Activated CD4-positive, alpha-beta memory T cell treated with anti-CD3 and anti-CD28 coated beads for 36 hours (primary cell): ENCODE measurements around the gene DDX59. TPM values are rescaled to one million over a fixed set of nuclear protein-coding genes. Genes with fewer than 3 reads are reported as not detected.

Source experiments
- CTCF ChIA-PET: fragments of 350-600 bp; sonication (Branson Sonifier 250); formaldehyde crosslinking; loops from one replicate; lab custom pipeline; 2021; ENCODE audit warnings: antibody characterized with exemption, inconsistent platforms; lab: Charles Lee
- POLR2A ChIA-PET: fragments of 350-600 bp; sonication (Branson Sonifier 250); formaldehyde crosslinking; loops from one replicate; lab custom pipeline; 2021; ENCODE audit warnings: antibody characterized with exemption; lab: Charles Lee
- DNase-seq: peaks from one replicate; pipeline ENCODE4 v3.0.0-alpha.2; 2020
- H3K27ac Mint-ChIP-seq: one replicate; pipeline ENCODE4 v1.8.0; 2021; ENCODE audit warnings: mixed read lengths
- H3K27me3 Mint-ChIP-seq: one replicate; pipeline ENCODE4 v1.8.0; 2021; ENCODE audit warnings: mixed read lengths
- H3K36me3 Mint-ChIP-seq: one replicate; pipeline ENCODE4 v1.8.0; 2021; ENCODE audit warnings: mixed read lengths
- H3K4me1 Mint-ChIP-seq: one replicate; pipeline ENCODE4 v1.8.0; 2021; ENCODE audit warnings: low read depth, mixed read lengths
- H3K4me3 Mint-ChIP-seq: one replicate; pipeline ENCODE4 v1.8.0; 2021; ENCODE audit warnings: mild to moderate bottlenecking, mixed read lengths
- H3K9me3 Mint-ChIP-seq: one replicate; pipeline ENCODE4 v1.8.0; 2021; ENCODE audit warnings: mixed read lengths
- intact Hi-C: fragments of 100-400 bp; cut with micrococcal nuclease; formaldehyde crosslinking; loops from one replicate; pipeline ENCODE4 v1.15.1; 2023
- total RNA-seq, 2 experiments: library from RNA; stranded (reverse); gene quantifications; one replicate each; pipeline ENCODE4 v1.2.3, GENCODE V29; 2021

DDX59 gene
- 10 to 100 TPM; 19.4 to 23.4 TPM for total RNA-seq

DNA sequence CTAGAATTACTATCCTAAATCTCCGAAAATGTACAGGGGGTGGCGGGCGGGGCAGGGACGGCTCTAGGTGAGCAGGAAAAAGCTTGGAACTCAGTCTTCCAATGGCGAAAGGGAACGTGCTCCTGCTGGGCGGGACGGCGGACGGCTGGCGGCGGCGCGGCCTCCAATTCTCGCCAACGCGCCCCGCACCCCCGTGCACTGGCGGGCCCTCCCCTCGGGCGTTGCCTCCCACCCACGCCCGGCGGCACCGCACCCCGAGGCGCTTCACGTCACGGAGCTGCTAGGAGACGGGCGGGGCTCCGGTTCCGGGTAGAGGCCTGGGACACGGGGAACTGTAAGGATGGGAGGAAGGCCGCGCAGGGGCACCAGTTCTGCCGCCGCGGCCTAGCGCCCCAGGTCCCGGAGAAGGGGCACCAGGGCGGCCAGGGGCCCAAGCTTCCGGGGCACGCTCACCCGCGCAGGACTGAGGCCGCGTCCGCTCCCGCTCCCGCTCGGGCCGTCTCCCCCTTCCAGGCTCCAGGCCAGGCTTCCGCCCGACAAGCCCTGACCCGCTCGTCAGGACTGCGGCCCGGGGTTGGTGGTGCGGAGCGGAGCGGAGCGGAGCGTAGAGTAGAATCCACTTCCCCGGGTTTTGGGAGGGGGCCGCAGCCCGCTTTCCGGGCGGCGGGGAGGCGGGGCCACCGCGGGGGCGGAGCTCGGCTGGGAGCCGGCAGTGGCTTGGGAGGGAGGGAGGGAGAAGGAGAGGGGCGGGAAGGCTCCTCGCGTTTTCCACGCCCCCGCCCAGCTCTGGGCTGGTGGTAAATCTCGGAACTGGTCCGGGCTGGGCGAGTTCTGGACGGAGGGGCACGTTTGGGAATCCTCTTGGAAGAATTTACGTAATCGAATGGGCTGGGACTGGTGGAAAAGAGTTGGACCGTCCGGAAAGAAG, at the start of gene DDX59:
Gene DDX59, minus strand, starts transcription at position 594 of the 928 bp plus-strand sequence. CDS start 3,167 bp downstream, outside the sequence.
- POLR2A ChIA-PET, result interaction anchor here (0.6 to 2.4 kb wide), 14 partner anchors 9 to 445 kb away, joined by 3 to 27 read pairs (median 4); partner anchors contain the start of genes CAMSAP2 and KIF14
- H3K4me1 Mint-ChIP-seq, result peaks cover 36% of the 10 kb centered on the region
- H3K36me3 Mint-ChIP-seq, result peaks cover 5% of the 10 kb centered on the region
- intact Hi-C loops, result loop anchor here (1.0 to 5.0 kb wide), 5 partner anchors 41 to 348 kb away; partner anchors contain the start of genes CAMSAP2 and KIF14
- peak within 1 kb of the TSS; percentile 95 for H3K27ac Mint-ChIP-seq
- CTCF ChIA-PET, result interaction anchor here (1.0 to 5.0 kb wide), 9 partner anchors 10 to 310 kb away, joined by 3 to 63 read pairs (median 4); no protein-coding TSS in a partner anchor
- DNase-seq, result peak; percentile 95
- no peaks in the 10 kb centered on the region for H3K9me3 Mint-ChIP-seq
- no peaks in the 10 kb centered on the region for H3K27me3 Mint-ChIP-seq
- peak within 1 kb of the TSS; percentile 92 for H3K4me3 Mint-ChIP-seq

DNA sequence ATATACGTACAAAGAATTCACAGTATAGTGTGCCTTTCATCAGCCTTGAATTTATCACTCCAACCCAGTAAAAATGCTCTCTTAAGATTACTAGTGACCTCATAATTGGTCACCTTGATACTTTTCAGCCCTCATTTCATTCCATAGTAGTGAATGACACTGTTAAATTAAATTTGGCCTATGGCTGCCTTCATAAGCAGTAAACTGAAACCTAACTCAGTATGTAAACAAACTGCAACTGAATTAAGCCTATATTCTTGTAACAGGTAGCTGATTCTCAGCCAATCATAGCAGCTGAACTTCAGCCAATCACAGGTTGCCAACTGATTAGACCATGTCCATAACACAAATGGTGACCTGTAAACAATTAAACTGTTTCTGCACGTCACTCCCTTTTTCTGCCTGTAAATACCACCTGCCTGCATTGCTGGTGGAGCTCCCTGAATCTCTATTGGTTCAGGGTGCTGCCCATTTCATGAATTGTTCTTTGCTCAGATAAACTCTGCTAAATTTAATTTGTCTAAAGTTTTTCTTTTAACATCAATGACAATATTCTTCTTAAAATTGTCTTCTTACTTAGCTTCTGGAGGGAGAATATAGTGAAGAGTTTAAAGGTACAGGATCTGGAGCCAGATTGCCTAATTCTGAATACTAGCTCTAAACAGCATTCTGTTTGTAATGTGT, 44.9 kb upstream of the DDX59 start:
- DNase-seq, result no peak
- intact Hi-C loops, result no loop called here
- Mint-ChIP-seq H3K27ac (no peak overlapping the region), H3K4me3 (no peak overlapping the region), H3K9me3 (no peaks in the 10 kb centered on the region), H3K27me3 (peaks cover 13% of the 10 kb centered on the region), H3K36me3 (no peaks in the 10 kb centered on the region), H3K4me1 (no peaks in the 10 kb centered on the region)
- ChIA-PET POLR2A (interaction anchor here (1.1 kb wide), 1 partner anchor 45 kb away, joined by 3 read pairs; the partner anchor contains the start of gene DDX59), CTCF (interaction anchor here (1.3 kb wide), 1 partner anchor 94 kb away, joined by 3 read pairs; no protein-coding TSS in a partner anchor)

DNA sequence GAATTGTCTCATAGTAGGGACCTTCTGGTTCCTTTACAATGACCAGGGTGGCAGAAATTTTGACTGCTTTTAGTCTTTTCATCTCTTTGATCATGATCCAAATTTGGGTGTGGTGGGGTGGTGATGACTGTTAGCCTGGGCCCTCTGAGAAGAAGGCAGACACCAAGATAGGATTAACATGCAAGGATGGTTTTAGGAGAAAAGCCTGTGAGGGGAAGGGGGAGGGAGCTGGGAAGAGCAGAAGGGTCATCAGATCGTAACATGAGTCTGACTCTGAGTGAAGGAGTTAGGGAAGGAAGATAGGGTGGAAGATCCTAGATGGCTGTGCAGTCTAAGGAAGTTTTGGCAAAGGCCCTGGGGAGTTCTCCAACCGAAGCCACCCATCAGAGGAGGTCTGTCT, 40.5 kb upstream of the DDX59 start:
- H3K27ac Mint-ChIP-seq, result no peak overlapping the region
- ChIA-PET CTCF (no interaction called here), POLR2A (no interaction called here)
- no peaks in the 10 kb centered on the region for H3K36me3 Mint-ChIP-seq
- H3K9me3 Mint-ChIP-seq, result no peaks in the 10 kb centered on the region
- H3K4me3 Mint-ChIP-seq, result no peak overlapping the region
- intact Hi-C loops, result no loop called here
- DNase-seq, result no peak
- H3K4me1 Mint-ChIP-seq, result no peaks in the 10 kb centered on the region
- no peaks in the 10 kb centered on the region for H3K27me3 Mint-ChIP-seq

DNA sequence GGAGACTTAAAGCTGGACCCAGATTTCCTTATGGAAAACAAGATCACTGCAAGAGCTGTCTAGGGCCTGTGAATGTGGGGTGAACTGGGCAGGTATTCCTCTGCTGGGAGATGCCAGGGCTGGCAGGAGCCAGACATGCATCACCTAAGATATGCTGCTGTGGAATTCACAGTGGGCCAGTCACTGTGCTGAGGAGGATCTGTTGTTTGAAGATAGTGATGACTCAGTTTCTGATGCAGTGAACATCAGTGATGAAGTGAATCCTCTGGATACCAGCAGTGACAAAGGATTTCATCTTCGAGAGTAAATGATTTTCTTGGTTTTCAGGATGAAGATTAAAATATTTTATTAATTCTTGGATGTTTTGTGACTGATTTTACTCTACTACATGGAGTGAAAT, 39.1 kb upstream of the DDX59 start:
- Mint-ChIP-seq H3K27me3 (no peaks in the 10 kb centered on the region), H3K4me1 (no peaks in the 10 kb centered on the region), H3K9me3 (no peaks in the 10 kb centered on the region), H3K4me3 (no peak overlapping the region), H3K27ac (no peak overlapping the region), H3K36me3 (no peaks in the 10 kb centered on the region)
- intact Hi-C loops, result no loop called here
- POLR2A ChIA-PET, result no interaction called here
- CTCF ChIA-PET, result no interaction called here
- no peak for DNase-seq

DNA sequence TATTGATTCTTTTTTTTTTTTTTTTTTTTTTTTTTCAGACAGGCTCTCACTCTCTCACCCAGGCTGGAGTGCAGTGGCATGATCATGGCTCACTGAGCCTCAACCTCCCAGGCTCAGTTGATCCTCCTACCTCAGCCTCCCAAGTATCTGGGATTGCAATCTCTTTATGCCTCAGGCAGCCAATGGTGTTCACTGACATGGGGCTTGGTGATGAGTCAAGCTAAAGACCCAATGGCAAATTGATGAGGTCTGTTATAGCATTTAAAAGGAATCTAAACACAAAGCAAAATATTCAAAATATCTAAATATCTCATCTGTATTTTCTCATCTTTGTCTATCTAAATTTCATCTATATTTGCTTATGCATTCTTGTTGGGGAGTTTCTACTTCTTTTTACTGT, 38.5 kb upstream of the DDX59 start:
- H3K9me3 Mint-ChIP-seq, result no peaks in the 10 kb centered on the region
- DNase-seq, result no peak
- CTCF ChIA-PET, result no interaction called here
- POLR2A ChIA-PET, result no interaction called here
- no peak overlapping the region for H3K4me3 Mint-ChIP-seq
- H3K27me3 Mint-ChIP-seq, result no peaks in the 10 kb centered on the region
- intact Hi-C loops, result no loop called here
- H3K27ac Mint-ChIP-seq, result no peak overlapping the region
- H3K4me1 Mint-ChIP-seq, result no peaks in the 10 kb centered on the region
- H3K36me3 Mint-ChIP-seq, result no peaks in the 10 kb centered on the region

DNA sequence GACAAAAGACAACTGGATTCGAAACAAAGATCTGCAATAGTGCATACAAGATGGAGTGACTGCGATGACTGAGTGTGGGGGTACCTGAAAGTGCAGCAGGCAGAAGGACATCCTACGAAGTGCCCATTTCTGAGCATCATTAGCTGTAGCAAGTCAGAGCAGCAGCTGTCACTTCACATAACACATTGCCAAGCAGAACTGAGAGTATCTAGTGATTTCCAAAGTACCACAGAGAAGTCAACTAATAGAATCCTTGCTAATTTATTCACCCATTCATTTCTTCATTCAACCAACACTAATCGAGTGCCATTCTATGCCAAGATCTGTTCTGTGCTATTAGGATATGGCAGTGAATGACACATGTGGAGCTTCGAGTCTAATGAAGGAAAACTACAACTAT, 37.4 kb upstream of the DDX59 start:
- intact Hi-C loops, result no loop called here
- POLR2A ChIA-PET, result no interaction called here
- CTCF ChIA-PET, result no interaction called here
- Mint-ChIP-seq H3K36me3 (no peaks in the 10 kb centered on the region), H3K27me3 (no peaks in the 10 kb centered on the region), H3K9me3 (no peaks in the 10 kb centered on the region), H3K27ac (no peak overlapping the region), H3K4me3 (no peak overlapping the region), H3K4me1 (no peaks in the 10 kb centered on the region)
- no peak for DNase-seq

DNA sequence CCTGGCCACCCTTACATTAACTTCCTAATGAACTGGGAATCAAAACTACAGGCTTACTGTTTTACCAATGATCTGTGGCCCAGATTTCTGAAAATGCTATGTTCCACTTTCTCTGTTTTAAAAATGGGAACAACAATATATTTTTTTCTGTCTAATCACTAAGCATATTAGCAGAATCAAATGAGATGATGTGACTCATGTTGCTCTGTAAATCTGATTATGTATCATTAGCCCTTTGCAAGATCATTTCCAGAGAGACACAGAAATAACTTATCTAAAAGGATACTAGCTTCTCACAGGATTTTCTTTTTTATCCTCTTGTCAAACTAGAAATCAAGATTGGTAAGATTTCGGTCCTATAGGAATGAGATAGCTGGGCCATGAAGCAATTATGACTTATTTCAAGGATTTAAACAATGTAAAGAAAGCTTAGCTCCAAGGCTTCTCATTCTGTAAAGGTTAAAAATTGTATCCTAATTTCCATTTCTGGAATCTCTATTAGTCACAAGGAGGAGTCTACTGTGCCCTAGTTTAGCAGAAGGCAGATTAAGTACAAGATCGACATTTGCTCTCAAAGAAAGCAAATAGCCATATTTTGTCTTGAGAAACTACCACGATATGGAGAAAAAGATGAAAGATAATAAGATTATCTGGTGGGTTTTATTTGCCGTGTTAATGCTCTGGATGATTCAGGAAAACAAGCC, 36.6 kb upstream of the DDX59 start:
- POLR2A ChIA-PET, result no interaction called here
- Mint-ChIP-seq H3K9me3 (no peaks in the 10 kb centered on the region), H3K36me3 (no peaks in the 10 kb centered on the region), H3K27me3 (peaks cover 2% of the 10 kb centered on the region), H3K27ac (no peak overlapping the region), H3K4me3 (no peak overlapping the region), H3K4me1 (no peaks in the 10 kb centered on the region)
- intact Hi-C loops, result no loop called here
- DNase-seq, result no peak
- CTCF ChIA-PET, result no interaction called here

DNA sequence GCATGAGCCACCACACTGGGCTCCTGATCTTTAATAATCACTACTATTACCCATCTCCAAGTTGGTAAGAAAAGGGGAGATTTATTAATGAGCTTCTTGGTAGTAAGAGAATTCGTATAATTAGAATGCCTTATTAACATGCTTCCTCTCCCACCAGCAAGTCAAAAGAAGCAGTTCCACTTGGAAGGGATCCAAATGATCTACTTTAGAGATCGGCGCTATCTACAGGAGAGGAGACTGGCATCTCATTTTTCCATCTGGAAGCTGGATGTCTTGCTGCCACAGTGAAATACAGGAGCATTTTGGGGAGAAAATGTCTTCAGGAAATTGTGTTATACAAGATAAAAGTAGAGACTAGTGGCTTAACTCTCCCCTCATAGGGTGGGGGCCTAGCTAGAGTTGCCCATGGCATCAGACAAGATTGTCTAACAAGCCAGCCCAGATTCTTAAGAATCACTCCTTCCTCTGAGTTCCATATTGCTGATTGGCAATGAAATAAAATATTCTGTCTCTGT, 35.3 kb upstream of the DDX59 start:
- CTCF ChIA-PET, result no interaction called here
- no peak overlapping the region for H3K27ac Mint-ChIP-seq
- DNase-seq, result no peak
- POLR2A ChIA-PET, result no interaction called here
- H3K27me3 Mint-ChIP-seq, result peaks cover 2% of the 10 kb centered on the region
- H3K4me1 Mint-ChIP-seq, result no peaks in the 10 kb centered on the region
- H3K9me3 Mint-ChIP-seq, result no peaks in the 10 kb centered on the region
- intact Hi-C loops, result no loop called here
- H3K4me3 Mint-ChIP-seq, result no peak overlapping the region
- no peaks in the 10 kb centered on the region for H3K36me3 Mint-ChIP-seq

DNA sequence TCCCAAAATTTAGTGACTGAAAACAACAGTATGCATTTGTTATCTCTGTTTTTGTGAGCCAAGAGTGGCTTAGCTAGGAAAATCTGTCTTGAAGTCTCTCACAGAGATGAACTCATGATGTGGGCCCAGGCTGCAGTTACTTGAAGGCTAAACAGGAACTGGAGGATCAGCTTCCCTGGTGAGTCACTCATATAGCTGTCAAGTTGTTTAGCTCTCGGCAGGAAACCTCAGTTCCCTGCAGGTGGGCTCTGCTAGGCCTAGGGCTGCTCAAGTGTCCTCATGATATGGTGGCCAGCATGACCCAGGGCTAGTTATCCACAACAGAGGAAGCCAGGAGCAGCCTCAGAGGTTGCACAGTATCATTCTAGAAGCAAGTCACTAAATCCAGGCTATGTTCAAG, 30.2 kb upstream of the DDX59 start:
- peaks cover 2% of the 10 kb centered on the region for H3K27me3 Mint-ChIP-seq
- H3K27ac Mint-ChIP-seq, result no peak overlapping the region
- no peaks in the 10 kb centered on the region for H3K9me3 Mint-ChIP-seq
- no peaks in the 10 kb centered on the region for H3K4me1 Mint-ChIP-seq
- ChIA-PET CTCF (interaction anchor here (0.6 to 0.7 kb wide), 2 partner anchors 78 to 190 kb away, joined by 3 read pairs; no protein-coding TSS in a partner anchor), POLR2A (no interaction called here)
- no peak overlapping the region for H3K4me3 Mint-ChIP-seq
- intact Hi-C loops, result no loop called here
- no peaks in the 10 kb centered on the region for H3K36me3 Mint-ChIP-seq
- DNase-seq, result no peak

DNA sequence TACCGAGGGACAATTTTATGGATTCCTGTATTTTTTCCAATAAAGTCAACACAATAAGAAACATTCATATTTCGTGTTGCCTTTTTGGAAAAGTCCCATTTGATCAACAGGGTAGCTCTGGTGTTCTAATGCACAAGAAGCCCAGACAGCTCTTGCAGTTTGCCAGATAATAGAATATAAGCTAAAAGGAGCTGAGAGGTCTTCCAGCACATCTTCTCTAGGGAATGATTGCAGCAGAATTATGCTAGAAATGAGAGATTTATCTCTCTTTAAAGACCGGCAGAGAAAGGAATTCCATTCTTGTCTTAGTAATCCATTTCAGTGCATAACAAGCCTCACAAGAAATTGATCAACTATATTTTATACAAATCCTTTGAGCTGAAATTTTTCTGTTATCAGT, 25.0 kb upstream of the DDX59 start:
- intact Hi-C loops, result no loop called here

DNA sequence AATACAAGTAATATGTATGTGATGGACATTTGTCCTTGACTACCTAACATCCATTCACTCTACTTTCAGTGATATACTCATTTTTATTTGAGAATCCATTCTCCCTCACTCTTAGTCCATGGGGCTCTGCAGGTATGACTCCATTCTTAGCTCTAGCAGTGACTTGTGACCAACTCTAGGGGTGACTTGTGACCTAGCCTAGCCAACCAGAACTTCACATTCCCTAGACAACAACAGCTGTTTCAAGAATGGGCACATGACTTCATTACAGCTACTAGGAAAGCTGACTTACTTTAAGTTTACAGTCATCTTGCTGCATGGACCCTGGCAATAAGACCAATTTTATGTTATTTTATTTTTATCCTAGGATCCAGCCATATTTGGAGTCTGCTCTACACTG, 23.6 kb upstream of the DDX59 start:
- no peaks in the 10 kb centered on the region for H3K4me1 Mint-ChIP-seq
- H3K27ac Mint-ChIP-seq, result no peak overlapping the region

More for the DNA sequence above, 25.0 kb upstream of the DDX59 start:
- ChIA-PET POLR2A (no interaction called here), CTCF (interaction anchor here (0.6 kb wide), 1 partner anchor 73 kb away, joined by 3 read pairs; no protein-coding TSS in a partner anchor)
- no peak for DNase-seq
- Mint-ChIP-seq H3K4me1 (no peaks in the 10 kb centered on the region), H3K9me3 (no peaks in the 10 kb centered on the region), H3K27ac (no peak overlapping the region), H3K36me3 (no peaks in the 10 kb centered on the region), H3K27me3 (peaks cover 3% of the 10 kb centered on the region), H3K4me3 (no peak overlapping the region)

More for the DNA sequence above, 23.6 kb upstream of the DDX59 start:
- no peak overlapping the region for H3K4me3 Mint-ChIP-seq
- no peak for DNase-seq
- ChIA-PET POLR2A (no interaction called here), CTCF (interaction anchor here (0.6 to 0.7 kb wide), 3 partner anchors 11 to 286 kb away, joined by 3 to 5 read pairs (median 4); no protein-coding TSS in a partner anchor)
- H3K9me3 Mint-ChIP-seq, result no peaks in the 10 kb centered on the region
- H3K27me3 Mint-ChIP-seq, result peaks cover 3% of the 10 kb centered on the region
- H3K36me3 Mint-ChIP-seq, result no peaks in the 10 kb centered on the region
- intact Hi-C loops, result no loop called here
